ENCODE results near the gene OTULIN.

- TF ChIP-seq, protein P1, sequence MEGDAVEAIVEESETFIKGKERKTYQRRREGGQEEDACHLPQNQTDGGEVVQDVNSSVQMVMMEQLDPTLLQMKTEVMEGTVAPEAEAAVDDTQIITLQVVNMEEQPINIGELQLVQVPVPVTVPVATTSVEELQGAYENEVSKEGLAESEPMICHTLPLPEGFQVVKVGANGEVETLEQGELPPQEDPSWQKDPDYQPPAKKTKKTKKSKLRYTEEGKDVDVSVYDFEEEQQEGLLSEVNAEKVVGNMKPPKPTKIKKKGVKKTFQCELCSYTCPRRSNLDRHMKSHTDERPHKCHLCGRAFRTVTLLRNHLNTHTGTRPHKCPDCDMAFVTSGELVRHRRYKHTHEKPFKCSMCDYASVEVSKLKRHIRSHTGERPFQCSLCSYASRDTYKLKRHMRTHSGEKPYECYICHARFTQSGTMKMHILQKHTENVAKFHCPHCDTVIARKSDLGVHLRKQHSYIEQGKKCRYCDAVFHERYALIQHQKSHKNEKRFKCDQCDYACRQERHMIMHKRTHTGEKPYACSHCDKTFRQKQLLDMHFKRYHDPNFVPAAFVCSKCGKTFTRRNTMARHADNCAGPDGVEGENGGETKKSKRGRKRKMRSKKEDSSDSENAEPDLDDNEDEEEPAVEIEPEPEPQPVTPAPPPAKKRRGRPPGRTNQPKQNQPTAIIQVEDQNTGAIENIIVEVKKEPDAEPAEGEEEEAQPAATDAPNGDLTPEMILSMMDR (IDR thresholded peaks at IDR 0.05; ENCODE audit: low read depth, low read length, missing input control): no peak
- TF ChIP-seq FOXA1 (IDR thresholded peaks at IDR 0.05) (no peak), GABPA (IDR thresholded peaks at IDR 0.05 in 1 of 2, conservative IDR thresholded peaks at IDR 0.05 in 1 of 2) (no peak), MAX (IDR thresholded peaks at IDR 0.05) (no peak), JUND (IDR thresholded peaks at IDR 0.05) (no peak), YY1 (IDR thresholded peaks at IDR 0.05) (no peak), TAF1 (conservative IDR thresholded peaks at IDR 0.05) (no peak), REST (IDR thresholded peaks at IDR 0.05) (no peak), ATF3 (IDR thresholded peaks at IDR 0.05) (no peak), SP1 (IDR thresholded peaks at IDR 0.05) (no peak), EGR1 (IDR thresholded peaks at IDR 0.05; ENCODE audit: low read depth in 2 of 2) (no peak)
These were observed 58.4 kb downstream of the OTULIN start for GRCh38 chr5:14722923-14723322.

Data from liver (tissue), 3 donors.